ENCODE results near the gene RABL3.
"Not testable (repeated sequence)": the region's sequence is repeated elsewhere in the genome, so short reads cannot be mapped to it uniquely, and the experiment has no call there.

DNA sequence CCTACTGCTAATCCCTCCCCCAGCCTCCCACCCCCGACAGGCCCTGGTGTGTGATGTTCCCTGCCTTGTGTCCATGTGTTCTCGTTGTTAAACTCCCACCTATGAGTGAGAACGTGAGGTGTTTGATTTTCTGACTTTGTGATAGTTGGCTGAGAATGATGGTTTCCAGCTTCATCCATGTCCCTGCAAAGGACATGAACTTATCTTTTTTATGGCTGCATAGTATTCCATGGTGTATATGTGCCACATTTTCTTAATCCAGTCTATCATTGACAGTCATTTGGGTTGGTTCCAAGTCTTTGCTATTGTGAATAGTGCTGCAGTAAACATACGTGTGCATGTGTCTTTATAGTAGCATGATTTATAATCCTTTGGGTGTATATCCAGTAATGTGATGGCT lies 16.2 kb upstream of the RABL3 start:
- TF ChIP-seq, protein P1, sequence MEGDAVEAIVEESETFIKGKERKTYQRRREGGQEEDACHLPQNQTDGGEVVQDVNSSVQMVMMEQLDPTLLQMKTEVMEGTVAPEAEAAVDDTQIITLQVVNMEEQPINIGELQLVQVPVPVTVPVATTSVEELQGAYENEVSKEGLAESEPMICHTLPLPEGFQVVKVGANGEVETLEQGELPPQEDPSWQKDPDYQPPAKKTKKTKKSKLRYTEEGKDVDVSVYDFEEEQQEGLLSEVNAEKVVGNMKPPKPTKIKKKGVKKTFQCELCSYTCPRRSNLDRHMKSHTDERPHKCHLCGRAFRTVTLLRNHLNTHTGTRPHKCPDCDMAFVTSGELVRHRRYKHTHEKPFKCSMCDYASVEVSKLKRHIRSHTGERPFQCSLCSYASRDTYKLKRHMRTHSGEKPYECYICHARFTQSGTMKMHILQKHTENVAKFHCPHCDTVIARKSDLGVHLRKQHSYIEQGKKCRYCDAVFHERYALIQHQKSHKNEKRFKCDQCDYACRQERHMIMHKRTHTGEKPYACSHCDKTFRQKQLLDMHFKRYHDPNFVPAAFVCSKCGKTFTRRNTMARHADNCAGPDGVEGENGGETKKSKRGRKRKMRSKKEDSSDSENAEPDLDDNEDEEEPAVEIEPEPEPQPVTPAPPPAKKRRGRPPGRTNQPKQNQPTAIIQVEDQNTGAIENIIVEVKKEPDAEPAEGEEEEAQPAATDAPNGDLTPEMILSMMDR (IDR thresholded peaks at IDR 0.05 in 4 of 5, conservative IDR thresholded peaks at IDR 0.05 in 1 of 5), result not testable (repeated sequence)
- not testable (repeated sequence) for TF ChIP-seq POLR2A (IDR thresholded peaks at IDR 0.05)

Measured in gastrocnemius medialis (tissue), 4 donors.